Measurements from ENCODE around the gene DYTN. TPM values are rescaled to one million over a fixed set of nuclear protein-coding genes. Genes with fewer than 3 reads are reported as not detected.

The DYTN gene, protein sequence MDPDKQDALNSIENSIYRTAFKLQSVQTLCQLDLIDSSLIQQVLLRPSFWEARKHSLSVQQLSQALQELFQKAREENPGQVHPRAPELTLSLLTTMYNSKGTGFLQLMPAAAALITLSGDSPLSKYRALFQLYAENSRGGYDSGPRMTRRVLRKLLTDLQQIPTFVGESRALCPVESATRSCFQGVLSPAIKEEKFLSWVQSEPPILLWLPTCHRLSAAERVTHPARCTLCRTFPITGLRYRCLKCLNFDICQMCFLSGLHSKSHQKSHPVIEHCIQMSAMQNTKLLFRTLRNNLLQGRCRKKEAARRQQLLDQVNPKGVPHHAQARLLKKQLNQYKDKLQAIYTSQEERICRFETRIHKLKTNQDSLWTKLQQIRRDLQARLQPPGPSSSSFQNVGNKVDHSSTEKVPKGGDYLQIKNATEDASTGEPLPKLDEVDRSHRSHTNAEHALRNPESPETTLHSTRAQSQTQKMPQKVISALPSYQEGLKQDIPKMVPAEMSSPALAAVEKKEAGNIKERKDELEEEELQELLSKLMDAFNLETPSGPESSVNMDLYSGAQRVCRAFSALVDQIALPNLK
- total RNA-seq, result not detected

DNA sequence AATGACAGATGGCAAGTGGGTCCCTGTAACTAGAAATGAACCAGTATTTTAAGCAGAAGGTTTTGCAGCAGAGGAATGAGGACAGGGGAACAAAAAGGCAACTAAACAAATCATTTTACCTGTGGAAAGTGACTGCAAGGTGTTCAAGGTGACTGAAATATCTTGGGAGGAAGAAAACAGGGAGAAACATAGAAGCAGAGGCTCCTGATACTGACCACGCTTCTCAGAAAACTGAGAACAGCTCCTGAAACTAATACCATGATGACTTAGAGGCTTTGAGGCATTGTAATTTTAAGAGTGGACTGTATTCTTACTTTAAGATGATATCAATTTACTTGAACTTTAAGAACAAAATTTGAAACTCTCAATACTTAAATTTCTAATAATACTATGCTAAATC lies at the start of gene DYTN:
DYTN (minus strand) TSS at position 101 of the 400 bp plus-strand sequence. CDS start 117 bp downstream, outside the sequence.
- POLR2A ChIA-PET, result no interaction called here

DNA sequence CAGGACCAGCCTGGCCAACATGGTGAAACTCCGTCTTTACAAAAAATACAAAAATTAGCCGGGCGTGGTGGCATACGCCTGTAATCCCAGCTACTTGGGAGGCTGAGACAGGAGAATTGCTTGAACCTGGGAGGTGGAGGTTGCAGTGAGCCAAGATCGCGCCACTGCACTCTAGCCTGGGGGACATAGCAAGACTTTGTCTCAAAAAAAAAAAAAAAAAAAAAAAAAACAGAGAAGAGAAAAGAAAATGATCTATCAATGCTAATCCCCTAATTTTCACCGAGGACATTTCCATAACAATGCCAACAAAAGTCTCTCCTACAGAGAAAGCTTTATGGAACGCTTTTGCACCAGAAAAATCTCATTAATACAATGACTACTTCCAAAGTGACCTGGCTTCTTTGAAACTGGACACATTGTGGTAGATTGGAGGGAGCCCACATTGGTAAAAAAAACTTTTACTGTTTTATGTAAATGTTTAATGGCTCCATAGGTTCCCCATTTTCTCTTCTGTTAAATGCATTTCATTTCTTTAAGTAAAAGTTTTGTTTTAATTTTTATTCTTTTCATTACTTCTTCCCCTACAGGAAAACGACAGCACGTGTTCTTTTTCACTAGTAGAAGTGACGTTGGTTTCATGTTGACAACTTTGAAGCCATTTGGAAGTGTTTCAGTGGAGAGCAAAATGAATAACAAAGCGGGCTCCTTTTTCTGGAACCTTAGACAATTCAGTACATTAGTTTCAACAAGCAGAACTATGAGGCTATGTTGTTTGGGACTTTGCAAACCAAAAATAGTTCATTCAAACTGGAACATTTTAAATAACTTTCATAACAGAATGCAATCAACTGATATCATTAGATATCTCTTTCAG lies 48.1 kb upstream of the DYTN start:
- no peaks in the 10 kb centered on the region for H3K9me3 Mint-ChIP-seq
- peak overlapping the region; percentile 98 for H3K27ac Mint-ChIP-seq
- intact Hi-C loops (cut with micrococcal nuclease), result no loop called here
- no peaks in the 10 kb centered on the region for H3K27me3 Mint-ChIP-seq
- peaks cover 38% of the 10 kb centered on the region for H3K4me1 Mint-ChIP-seq (ENCODE audit: low read depth)
- no peak for ATAC-seq
- H3K4me3 Mint-ChIP-seq, result peak overlapping the region; percentile 91
- TF ChIP-seq, protein P1, sequence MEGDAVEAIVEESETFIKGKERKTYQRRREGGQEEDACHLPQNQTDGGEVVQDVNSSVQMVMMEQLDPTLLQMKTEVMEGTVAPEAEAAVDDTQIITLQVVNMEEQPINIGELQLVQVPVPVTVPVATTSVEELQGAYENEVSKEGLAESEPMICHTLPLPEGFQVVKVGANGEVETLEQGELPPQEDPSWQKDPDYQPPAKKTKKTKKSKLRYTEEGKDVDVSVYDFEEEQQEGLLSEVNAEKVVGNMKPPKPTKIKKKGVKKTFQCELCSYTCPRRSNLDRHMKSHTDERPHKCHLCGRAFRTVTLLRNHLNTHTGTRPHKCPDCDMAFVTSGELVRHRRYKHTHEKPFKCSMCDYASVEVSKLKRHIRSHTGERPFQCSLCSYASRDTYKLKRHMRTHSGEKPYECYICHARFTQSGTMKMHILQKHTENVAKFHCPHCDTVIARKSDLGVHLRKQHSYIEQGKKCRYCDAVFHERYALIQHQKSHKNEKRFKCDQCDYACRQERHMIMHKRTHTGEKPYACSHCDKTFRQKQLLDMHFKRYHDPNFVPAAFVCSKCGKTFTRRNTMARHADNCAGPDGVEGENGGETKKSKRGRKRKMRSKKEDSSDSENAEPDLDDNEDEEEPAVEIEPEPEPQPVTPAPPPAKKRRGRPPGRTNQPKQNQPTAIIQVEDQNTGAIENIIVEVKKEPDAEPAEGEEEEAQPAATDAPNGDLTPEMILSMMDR (IDR thresholded peaks at IDR 0.05), result no peak
- DNase-seq, result no peak
- CTCF ChIA-PET, result interaction anchor here (0.7 to 2.5 kb wide), 3 partner anchors 17 to 72 kb away, joined by 3 to 14 read pairs (median 3); no protein-coding TSS in a partner anchor
- POLR2A ChIA-PET, result interaction anchor here (0.6 to 1.3 kb wide), 5 partner anchors 15 to 764 kb away, joined by 3 to 5 read pairs (median 3); no protein-coding TSS in a partner anchor
- peaks cover 33% of the 10 kb centered on the region for H3K36me3 Mint-ChIP-seq (ENCODE audit: low read depth)

More for the DNA sequence above, at the start of gene DYTN:
- H3K4me1 Mint-ChIP-seq (ENCODE audit: low read depth), result no peaks in the 10 kb centered on the region
- peaks cover 3% of the 10 kb centered on the region for H3K9me3 Mint-ChIP-seq
- H3K27ac Mint-ChIP-seq, result no peak within 1 kb of the TSS
- no peak for DNase-seq
- CTCF ChIA-PET, result no interaction called here
- peaks cover 15% of the 10 kb centered on the region for H3K27me3 Mint-ChIP-seq
- no peaks in the 10 kb centered on the region for H3K36me3 Mint-ChIP-seq (ENCODE audit: low read depth)
- no peak for ATAC-seq
- intact Hi-C loops (cut with micrococcal nuclease), result no loop called here
- TF ChIP-seq, protein P1 (IDR thresholded peaks at IDR 0.05), result no peak
- H3K4me3 Mint-ChIP-seq, result no peak within 1 kb of the TSS

DNA sequence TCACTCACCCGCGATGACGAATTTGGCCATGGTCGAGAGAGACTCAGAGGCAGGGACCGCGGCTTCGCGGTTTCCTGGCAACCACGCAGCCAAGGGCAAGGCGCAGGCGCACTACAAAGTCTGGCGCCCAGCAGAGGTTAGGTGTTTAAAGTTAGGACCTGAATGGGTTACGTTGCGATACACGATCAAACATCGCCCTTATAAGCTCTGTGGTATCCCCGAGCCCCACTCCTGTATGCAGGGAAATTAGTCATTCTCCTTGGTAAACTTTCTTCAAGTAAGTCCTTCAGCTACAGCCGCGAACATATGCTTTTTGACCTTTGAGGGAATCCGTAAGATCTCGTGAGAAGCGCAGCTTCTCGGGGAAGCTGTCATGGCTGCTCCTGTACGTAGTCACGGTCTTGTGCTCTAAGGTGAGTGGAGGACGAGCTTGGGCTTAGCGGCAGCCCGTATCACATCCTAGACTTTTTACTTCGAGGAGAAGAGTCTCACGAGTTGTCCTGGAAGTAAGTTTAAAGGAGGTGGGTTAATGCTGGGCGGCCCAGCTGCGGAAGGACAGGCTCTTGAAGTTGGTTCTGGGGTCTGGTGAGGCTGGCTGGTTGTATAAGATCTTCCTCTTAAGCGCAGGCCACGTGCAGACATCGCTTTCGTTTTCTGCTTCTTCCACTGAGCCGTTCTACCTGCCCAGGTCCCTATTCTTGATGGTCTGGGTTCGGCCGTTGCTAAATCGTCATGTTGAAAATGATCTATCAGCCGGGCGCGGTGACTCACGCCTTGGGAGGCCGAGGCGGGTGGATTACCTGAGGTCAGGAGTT lies 47.3 kb upstream of the DYTN start, which contains the start of the genes FASTKD2 and MDH1B:
FASTKD2 (plus strand) TSS at position 365 of the 815 bp plus-strand sequence. CDS start 1,088 bp downstream, outside the sequence.
MDH1B (minus strand) TSS at position 87 of the 815 bp plus-strand sequence; CDS start at position 30, 57 bp downstream.
- Mint-ChIP-seq H3K9me3 (no peaks in the 10 kb centered on the region), H3K27me3 (no peaks in the 10 kb centered on the region), H3K4me3 (peak within 1 kb of the TSS; percentile 91), H3K4me1 (ENCODE audit: low read depth) (peaks cover 36% of the 10 kb centered on the region), H3K36me3 (ENCODE audit: low read depth) (peaks cover 28% of the 10 kb centered on the region), H3K27ac (peak within 1 kb of the TSS; percentile 98)
- peak; percentile 89 for ATAC-seq
- CTCF ChIA-PET, result interaction anchor here (0.7 to 2.5 kb wide), 5 partner anchors 15 to 71 kb away, joined by 3 to 14 read pairs (median 3); no protein-coding TSS in a partner anchor
- peak; percentile 93 for DNase-seq
- TF ChIP-seq, protein P1 (IDR thresholded peaks at IDR 0.05), result no peak
- POLR2A ChIA-PET, result interaction anchor here (0.6 to 1.6 kb wide), 9 partner anchors 11 to 765 kb away, joined by 3 to 6 read pairs (median 3); no protein-coding TSS in a partner anchor
- intact Hi-C loops (cut with micrococcal nuclease), result no loop called here

DNA sequence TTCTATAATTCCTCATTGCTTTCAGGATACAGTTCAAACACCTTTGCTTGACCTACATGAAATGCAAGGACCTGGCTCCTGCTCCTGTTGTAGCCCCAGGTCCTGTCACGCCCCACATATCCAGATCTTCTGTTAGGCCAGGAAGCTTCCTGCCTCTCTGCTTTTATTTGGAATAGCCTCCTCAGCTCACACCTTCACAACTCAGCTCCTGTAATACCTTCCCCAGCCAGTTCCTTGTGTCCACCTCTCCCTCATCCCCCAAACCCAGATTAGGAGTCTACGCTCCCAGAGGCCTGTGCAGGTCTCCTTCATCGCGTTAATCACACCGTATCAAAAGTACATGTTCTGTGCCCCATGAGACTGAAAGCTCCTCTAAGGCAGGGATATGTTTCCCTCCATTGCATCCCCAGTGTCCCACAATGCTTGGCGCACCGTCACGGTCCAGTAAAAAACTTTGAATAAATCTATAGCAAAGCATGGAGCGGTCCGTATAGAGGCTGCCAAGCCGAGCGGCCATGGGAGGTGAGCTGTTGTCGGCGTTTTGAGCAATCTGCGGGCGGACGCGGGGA lies 46.6 kb upstream of the DYTN start:
- POLR2A ChIA-PET, result interaction anchor here (0.8 to 1.6 kb wide), 6 partner anchors 11 to 766 kb away, joined by 3 to 6 read pairs (median 4); no protein-coding TSS in a partner anchor
- CTCF ChIA-PET, result interaction anchor here (0.6 to 2.5 kb wide), 4 partner anchors 16 to 486 kb away, joined by 3 to 14 read pairs (median 3); no protein-coding TSS in a partner anchor
- H3K9me3 Mint-ChIP-seq, result no peaks in the 10 kb centered on the region
- peaks cover 23% of the 10 kb centered on the region for H3K36me3 Mint-ChIP-seq (ENCODE audit: low read depth)
- TF ChIP-seq, protein P1 (IDR thresholded peaks at IDR 0.05), result no peak
- intact Hi-C loops (cut with micrococcal nuclease), result no loop called here
- no peak for DNase-seq
- H3K27me3 Mint-ChIP-seq, result peaks cover 1% of the 10 kb centered on the region
- peak overlapping the region; percentile 91 for H3K4me3 Mint-ChIP-seq
- H3K27ac Mint-ChIP-seq, result peak overlapping the region; percentile 98
- H3K4me1 Mint-ChIP-seq (ENCODE audit: low read depth), result peaks cover 33% of the 10 kb centered on the region
- ATAC-seq, result no peak
